Measurements from ENCODE around the gene TRPM5.

DNA sequence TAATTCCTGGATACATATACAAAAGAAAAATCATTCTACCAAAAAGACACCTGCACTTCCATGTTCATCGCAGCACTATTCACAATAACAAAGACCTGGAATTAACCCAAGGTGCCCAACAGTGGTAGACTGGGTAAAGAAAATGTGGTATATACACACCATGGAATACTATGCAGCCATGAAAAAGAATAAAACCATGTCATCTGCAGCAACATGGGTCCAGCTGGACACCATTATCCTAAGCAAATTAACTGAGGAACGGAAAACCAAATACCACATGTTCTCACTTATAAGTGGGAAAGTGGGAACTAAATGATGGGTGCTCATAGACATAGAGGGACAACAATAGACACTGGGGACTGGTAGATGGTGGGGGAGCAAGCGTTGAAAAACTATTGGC, 4.5 kb downstream of the TRPM5 start:
- TF ChIP-seq, protein P1, sequence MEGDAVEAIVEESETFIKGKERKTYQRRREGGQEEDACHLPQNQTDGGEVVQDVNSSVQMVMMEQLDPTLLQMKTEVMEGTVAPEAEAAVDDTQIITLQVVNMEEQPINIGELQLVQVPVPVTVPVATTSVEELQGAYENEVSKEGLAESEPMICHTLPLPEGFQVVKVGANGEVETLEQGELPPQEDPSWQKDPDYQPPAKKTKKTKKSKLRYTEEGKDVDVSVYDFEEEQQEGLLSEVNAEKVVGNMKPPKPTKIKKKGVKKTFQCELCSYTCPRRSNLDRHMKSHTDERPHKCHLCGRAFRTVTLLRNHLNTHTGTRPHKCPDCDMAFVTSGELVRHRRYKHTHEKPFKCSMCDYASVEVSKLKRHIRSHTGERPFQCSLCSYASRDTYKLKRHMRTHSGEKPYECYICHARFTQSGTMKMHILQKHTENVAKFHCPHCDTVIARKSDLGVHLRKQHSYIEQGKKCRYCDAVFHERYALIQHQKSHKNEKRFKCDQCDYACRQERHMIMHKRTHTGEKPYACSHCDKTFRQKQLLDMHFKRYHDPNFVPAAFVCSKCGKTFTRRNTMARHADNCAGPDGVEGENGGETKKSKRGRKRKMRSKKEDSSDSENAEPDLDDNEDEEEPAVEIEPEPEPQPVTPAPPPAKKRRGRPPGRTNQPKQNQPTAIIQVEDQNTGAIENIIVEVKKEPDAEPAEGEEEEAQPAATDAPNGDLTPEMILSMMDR (IDR thresholded peaks at IDR 0.05) = no peak
- no peak for TF ChIP-seq TP53 (CRISPR knock-in tag; IDR thresholded peaks at IDR 0.05)
- no peak for TF ChIP-seq MYBL2 (CRISPR knock-in tag; IDR thresholded peaks at IDR 0.05)
- no peak for TF ChIP-seq ZNF121 (CRISPR knock-in tag; IDR thresholded peaks at IDR 0.05)
- TF ChIP-seq, protein P2, sequence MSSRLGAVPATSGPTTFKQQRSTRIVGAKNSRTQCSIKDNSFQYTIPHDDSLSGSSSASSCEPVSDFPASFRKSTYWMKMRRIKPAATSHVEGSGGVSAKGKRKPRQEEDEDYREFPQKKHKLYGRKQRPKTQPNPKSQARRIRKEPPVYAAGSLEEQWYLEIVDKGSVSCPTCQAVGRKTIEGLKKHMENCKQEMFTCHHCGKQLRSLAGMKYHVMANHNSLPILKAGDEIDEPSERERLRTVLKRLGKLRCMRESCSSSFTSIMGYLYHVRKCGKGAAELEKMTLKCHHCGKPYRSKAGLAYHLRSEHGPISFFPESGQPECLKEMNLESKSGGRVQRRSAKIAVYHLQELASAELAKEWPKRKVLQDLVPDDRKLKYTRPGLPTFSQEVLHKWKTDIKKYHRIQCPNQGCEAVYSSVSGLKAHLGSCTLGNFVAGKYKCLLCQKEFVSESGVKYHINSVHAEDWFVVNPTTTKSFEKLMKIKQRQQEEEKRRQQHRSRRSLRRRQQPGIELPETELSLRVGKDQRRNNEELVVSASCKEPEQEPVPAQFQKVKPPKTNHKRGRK (CRISPR knock-in tag; IDR thresholded peaks at IDR 0.05; ENCODE audit: borderline replicate concordance) = no peak
- TF ChIP-seq, protein P3, sequence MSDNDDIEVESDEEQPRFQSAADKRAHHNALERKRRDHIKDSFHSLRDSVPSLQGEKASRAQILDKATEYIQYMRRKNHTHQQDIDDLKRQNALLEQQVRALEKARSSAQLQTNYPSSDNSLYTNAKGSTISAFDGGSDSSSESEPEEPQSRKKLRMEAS (CRISPR knock-in tag; IDR thresholded peaks at IDR 0.05) = no peak
- no peak for TF ChIP-seq NFE2L1 (CRISPR knock-in tag; IDR thresholded peaks at IDR 0.05)
- TF ChIP-seq, protein P4, sequence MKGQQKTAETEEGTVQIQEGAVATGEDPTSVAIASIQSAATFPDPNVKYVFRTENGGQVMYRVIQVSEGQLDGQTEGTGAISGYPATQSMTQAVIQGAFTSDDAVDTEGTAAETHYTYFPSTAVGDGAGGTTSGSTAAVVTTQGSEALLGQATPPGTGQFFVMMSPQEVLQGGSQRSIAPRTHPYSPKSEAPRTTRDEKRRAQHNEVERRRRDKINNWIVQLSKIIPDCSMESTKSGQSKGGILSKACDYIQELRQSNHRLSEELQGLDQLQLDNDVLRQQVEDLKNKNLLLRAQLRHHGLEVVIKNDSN (CRISPR knock-in tag; IDR thresholded peaks at IDR 0.05) = no peak
- no peak for TF ChIP-seq ELF4 (CRISPR knock-in tag; IDR thresholded peaks at IDR 0.05; ENCODE audit: low read depth)
- TF ChIP-seq, protein P5, sequence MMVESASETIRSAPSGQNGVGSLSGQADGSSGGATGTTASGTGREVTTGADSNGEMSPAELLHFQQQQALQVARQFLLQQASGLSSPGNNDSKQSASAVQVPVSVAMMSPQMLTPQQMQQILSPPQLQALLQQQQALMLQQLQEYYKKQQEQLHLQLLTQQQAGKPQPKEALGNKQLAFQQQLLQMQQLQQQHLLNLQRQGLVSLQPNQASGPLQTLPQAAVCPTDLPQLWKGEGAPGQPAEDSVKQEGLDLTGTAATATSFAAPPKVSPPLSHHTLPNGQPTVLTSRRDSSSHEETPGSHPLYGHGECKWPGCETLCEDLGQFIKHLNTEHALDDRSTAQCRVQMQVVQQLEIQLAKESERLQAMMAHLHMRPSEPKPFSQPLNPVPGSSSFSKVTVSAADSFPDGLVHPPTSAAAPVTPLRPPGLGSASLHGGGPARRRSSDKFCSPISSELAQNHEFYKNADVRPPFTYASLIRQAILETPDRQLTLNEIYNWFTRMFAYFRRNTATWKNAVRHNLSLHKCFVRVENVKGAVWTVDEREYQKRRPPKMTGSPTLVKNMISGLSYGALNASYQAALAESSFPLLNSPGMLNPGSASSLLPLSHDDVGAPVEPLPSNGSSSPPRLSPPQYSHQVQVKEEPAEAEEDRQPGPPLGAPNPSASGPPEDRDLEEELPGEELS (CRISPR knock-in tag; IDR thresholded peaks at IDR 0.05) = no peak

Measured in WTC11 (cell line).